GM12892 (cell line): ENCODE measurements around the gene ATCAY. TPM values are rescaled to one million over a fixed set of nuclear protein-coding genes. Genes with fewer than 3 reads are reported as not detected.

Source experiments
- DNase-seq: peaks from one replicate; pipeline ENCODE4 v3.0.0; 2011; ENCODE audit not compliant: insufficient read length
- FAIRE-seq: peaks from 2 replicates; lab custom pipeline; 2011; peaks lifted over from hg19 to GRCh38; lab: Jason Lieb, UNC
- POLR2A ChIP-seq: IDR thresholded peaks from 2 replicates; pipeline ENCODE4 v1.6.1; 2011; ENCODE audit warnings: low read depth, low read length, control low read depth
- POLR2AphosphoS5 ChIP-seq: IDR thresholded peaks from 2 replicates; pipeline ENCODE4 v1.6.1; 2011; ENCODE audit warnings: low read depth, low read length, control low read depth
- TAF1 ChIP-seq: IDR thresholded peaks from 2 replicates; pipeline ENCODE4 v1.6.1; 2011; ENCODE audit warnings: low read depth, mild to moderate bottlenecking, control low read depth, low read length, borderline replicate concordance
- polyA plus RNA-seq: library from polyadenylated mRNA; unstranded; fragments of >200 nt; gene quantifications from one replicate; pipeline ENCODE4 v1.2.1, GENCODE V29; 2012; ENCODE audit warnings: missing spikeins, inconsistent platforms; ENCODE audit not compliant: missing spikeins

The ATCAY gene, protein sequence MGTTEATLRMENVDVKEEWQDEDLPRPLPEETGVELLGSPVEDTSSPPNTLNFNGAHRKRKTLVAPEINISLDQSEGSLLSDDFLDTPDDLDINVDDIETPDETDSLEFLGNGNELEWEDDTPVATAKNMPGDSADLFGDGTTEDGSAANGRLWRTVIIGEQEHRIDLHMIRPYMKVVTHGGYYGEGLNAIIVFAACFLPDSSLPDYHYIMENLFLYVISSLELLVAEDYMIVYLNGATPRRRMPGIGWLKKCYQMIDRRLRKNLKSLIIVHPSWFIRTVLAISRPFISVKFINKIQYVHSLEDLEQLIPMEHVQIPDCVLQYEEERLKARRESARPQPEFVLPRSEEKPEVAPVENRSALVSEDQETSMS
- polyA plus RNA-seq = not detected

DNA sequence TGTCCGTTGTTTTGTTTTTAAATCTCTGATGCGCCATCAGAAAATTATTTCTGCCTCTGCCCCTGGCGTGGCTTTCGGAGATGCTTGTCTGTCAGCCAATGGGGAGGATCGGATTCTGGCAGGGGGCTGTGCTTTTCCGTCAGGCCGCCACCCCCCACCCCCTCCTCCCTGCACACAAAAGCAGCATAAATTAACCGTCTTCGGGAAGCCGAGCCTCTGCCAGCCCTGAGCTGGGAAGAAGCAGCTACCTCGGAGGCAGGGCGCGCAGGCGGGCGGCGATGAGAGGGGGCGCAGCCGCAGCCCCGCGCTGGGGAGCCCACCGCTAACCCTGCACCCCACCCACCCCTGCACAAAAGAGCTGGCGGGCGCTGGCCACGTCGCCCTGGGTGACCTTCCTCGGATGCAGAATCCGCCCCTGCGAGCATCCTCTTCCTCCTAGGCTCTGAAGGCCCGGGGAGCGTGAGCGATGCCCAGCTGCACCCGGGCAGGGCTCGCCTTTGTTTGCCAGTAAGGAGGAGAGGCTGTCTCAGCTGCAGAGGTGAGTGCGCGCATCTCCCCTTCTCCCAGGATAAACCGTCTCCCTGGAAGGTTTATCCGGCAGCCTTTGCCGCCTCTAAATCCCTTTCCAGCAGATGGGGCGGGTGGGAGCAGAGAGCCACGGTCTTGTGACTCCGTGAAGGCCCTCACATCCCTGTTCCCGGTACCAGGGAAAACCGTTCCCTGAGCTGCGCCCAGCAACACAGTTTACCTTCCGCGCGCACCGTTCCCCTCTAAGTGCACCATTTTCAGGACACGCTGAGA is at the start of gene ATCAY:
TSS of gene ATCAY (plus strand) at position 215 of the 801 bp plus-strand sequence. CDS start 5,083 bp downstream, outside the sequence.
- TF ChIP-seq POLR2A = no peak
- no peak for TF ChIP-seq POLR2AphosphoS5
- no peak for TF ChIP-seq TAF1
- DNase-seq (no peak), FAIRE-seq (no peak)

DNA sequence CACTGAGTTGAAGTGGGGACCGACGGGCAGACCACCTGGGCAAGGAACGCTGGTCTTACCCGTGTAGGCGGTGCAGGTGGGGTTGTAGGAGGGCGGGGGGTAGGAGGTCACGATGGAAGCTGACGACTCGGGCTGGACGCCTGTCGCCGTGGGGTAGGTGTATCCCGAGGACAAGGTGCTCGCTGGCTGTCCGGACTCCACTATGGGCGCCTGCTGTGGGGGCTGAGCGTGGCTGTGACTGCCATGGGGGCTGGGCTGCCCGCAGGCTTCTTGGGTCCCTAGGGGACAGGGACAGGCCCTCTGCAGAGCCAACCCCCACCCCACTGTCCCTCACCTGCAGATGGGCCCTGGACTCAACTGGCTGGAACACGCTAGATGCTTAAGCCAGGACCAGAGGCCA is 48.9 kb upstream of the ATCAY start:
- TF ChIP-seq POLR2AphosphoS5 (no peak), POLR2A (no peak), TAF1 (no peak)
- FAIRE-seq (no peak), DNase-seq (no peak)

DNA sequence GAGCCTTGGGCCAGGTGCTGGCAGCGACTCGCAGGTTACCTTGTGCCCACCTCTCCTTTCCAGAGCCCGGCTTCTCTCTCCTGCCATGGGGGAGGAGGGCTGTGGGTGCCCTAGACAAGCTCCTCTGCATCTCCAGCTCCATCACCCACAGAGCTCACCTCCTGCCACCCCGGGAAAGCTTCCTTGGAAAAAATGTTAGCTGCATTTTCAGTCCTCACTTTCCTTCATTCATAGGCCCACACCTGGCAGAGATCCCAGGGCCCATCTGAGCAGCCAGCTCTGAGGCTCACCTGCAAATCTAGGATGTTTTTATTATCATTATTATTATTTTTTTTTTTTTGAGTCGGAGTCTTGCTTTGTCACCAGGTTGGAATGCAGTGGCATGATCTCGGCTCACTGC is 48.5 kb upstream of the ATCAY start:
- FAIRE-seq = no peak
- TF ChIP-seq POLR2AphosphoS5 = no peak
- no peak for TF ChIP-seq TAF1
- no peak for TF ChIP-seq POLR2A
- no peak for DNase-seq

DNA sequence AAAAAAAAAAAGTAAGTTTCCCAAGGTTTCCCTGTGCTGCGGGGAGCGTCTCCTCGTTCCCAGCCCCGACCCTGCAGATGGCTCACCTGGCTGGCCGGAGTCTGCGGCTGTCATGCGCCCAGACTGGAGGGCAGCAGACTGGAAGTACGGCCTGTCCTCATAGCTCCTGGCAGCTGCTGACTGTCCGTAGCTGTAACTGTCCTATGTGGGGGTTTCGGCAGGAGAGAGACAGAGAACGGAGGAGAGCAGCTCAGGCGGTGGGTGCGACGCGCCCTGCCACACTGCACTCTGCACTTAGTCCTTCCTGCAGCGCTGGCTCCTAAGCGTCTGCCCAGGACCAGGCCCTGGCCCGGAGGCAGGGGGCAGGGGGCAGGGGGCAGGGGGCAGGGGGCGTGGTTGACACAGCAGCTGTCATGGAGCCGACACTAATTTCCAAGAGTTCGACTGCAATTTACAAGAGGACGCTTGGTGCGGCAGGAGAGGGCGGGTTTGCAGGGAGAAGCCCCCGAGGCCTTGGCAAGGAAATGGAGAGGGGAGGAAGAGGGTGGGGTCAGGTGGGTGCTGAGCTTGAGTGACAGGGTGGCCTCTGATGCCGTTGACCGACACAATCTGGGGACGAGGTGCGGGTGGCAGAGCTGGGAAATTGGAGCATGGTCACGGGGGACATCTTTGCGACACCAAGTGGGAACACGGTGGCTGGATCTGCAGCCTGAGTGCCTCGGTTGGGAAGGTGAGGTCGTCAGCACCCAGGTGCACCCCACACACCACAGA is 46.7 kb upstream of the ATCAY start:
- FAIRE-seq (no peak), DNase-seq (no peak)
- TF ChIP-seq POLR2A (no peak), POLR2AphosphoS5 (no peak), TAF1 (no peak)

DNA sequence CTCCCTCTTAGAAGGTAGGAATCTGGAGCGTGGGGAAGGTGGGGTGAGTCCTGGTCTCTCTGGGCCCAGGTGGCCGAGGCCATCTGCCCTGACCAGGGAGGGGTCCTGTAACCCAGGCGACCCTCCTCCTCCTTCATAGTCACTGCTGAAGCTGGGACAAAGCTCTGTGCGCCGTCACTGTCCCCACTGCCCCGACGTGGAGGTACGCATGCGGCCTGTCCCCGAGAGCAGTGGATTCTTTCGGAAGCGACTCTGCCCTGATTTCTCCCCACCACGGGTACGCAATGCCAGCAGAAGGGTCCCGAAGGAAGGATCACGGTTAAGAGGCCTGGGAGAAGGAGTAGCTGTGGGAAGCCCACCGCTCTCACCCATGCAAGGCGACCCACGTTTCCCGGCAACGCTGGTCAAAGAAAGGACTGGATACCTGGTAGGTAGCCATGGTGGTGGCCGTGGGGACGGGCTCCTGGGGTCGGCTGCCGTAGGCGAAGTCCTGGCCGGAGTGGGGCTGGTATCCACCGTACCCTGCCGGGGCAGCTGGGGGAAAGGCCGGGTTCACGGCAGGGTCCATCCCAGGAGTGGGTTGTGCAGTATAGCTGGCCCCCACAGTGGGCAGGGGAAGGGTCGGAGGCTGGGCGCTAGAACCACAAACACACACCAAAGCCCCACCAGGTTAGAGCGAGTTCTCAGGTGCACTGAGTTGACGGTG is 46.0 kb upstream of the ATCAY start:
- TF ChIP-seq POLR2A = no peak
- no peak for TF ChIP-seq POLR2AphosphoS5
- no peak for TF ChIP-seq TAF1
- DNase-seq = no peak
- FAIRE-seq = no peak

DNA sequence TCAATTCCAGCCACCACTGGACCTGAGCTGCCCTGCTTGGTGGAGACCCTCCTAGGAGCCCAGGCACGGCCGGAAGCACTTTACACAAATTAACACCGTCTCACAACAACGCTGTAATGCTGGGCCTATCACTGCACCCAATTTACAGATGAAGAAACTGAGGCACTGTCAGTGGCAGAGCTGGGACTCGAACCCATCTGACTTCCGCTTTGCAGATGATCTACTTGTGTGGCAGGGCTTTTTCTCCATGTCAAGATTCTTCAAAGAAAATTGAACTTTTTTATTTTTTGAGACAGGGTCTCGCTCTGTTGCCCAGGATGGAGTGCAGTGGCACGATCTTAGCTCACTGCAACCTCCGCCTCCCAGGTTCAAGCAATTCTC is 45.4 kb upstream of the ATCAY start:
- FAIRE-seq = no peak
- DNase-seq = no peak
- TF ChIP-seq TAF1 = no peak
- TF ChIP-seq POLR2A = no peak
- TF ChIP-seq POLR2AphosphoS5 = no peak

DNA sequence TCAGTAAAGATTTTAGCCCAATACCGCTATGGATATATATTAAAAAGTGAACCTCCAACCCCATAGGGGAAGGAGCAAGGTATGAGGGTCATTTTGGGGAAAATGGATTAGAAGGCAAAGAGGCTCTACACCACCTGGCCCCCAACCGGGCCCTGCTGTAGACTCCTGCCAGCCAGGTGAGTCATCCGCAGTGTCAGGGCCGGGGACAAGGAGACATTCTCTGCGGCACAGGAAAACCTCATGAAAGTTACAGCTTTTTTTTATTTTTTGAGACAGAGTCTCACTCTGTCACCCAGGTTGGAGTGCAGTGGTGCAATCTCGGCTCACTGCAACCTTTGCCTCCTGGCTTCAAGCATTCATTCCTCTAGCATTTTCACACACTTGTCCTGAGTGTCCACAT is 43.6 kb upstream of the ATCAY start:
- FAIRE-seq = no peak
- TF ChIP-seq POLR2A (no peak), POLR2AphosphoS5 (no peak), TAF1 (no peak)
- no peak for DNase-seq

DNA sequence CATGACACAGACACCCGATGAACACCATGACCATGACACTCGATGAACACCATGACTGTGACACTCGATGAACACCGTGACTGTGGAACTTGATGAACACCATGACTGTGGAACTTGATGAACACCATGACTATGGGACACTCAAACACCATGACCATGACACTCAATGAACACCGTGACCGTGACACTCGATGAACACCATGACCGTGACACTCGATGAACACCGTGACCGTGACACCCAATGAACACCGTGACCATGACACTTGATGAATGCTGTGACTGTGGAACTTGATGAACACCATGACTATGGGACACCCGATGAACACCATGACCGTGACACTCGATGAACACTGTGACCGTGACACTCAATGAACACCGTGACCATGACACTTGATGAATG is 43.2 kb upstream of the ATCAY start:
- TF ChIP-seq TAF1 = no peak
- TF ChIP-seq POLR2AphosphoS5 = no peak
- TF ChIP-seq POLR2A = no peak
- FAIRE-seq (no peak), DNase-seq (no peak)

DNA sequence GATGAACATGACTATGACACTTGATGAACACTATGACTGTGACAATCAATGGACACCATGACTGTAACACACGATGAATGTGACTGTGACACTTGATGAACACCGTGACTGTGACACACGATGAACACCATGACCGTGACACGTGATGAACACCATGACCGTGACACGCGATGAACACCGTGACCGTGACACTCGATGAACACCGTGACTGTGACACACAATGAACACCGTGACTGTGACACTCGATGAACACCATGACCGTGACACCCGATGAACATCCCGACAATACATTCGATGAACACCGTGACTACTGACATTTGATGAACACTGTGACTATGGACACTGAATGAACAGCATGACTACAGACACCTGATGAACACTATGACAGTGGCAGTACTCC is 42.6 kb upstream of the ATCAY start:
- FAIRE-seq (peak; percentile 24), DNase-seq (no peak)
- TF ChIP-seq POLR2A (no peak), TAF1 (no peak), POLR2AphosphoS5 (no peak)

DNA sequence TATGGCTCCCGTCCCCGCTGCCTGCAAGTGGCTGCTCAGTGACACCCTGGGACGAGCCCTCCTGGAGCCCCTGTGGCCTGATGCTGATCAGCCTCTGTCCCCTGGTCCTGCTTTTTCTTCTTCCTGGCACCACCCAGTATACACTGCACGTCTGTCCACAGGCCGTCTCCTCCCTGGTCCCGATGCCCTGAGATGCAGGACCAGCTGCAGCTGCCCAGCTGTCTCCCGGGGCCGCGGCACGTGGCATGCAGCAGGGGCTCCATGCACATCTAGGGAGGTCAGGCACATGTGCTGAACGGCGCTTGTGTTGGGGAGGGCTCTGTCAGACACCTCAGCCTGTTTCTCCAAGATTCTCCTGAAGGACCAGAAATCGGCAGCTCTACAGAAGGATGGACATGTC is 41.8 kb upstream of the ATCAY start:
- TF ChIP-seq POLR2A (no peak), POLR2AphosphoS5 (no peak), TAF1 (no peak)
- no peak for FAIRE-seq

DNA sequence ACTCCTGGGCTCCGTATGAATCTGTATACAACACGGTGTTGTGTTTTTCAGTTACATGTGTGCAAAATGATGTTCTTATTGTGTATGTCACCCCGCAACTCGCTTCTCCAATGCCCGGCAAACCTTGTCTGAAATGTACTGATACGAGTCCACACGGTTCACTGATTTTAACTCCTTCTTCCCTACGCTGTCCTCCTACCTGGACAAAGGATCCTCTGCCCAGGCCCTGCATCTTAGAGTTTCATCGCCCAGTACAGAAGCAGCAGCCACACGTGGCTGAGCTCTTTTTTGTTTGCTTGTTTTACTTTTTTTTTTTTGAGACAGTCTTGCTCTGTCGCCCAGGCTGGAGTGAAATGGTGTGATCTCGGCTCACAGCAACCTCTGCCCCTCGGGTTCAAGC is 40.5 kb upstream of the ATCAY start:
- no peak for TF ChIP-seq TAF1
- TF ChIP-seq POLR2AphosphoS5 = no peak
- TF ChIP-seq POLR2A = no peak
- FAIRE-seq = no peak
- DNase-seq = no peak

More for the DNA sequence above, 41.8 kb upstream of the ATCAY start:
- DNase-seq = no peak
